Activated CD4-positive, alpha-beta T cell treated with anti-CD3 and anti-CD28 coated beads for 24 hours (primary cell): ENCODE data around the gene SMIM7.

Experiments used
- DNase-seq, 2 donors: peaks; one replicate each; pipeline ENCODE4 v3.0.0-alpha.2; 2020; ENCODE audit warnings: low read depth in 2 of 2

Gene SMIM7

DNA sequence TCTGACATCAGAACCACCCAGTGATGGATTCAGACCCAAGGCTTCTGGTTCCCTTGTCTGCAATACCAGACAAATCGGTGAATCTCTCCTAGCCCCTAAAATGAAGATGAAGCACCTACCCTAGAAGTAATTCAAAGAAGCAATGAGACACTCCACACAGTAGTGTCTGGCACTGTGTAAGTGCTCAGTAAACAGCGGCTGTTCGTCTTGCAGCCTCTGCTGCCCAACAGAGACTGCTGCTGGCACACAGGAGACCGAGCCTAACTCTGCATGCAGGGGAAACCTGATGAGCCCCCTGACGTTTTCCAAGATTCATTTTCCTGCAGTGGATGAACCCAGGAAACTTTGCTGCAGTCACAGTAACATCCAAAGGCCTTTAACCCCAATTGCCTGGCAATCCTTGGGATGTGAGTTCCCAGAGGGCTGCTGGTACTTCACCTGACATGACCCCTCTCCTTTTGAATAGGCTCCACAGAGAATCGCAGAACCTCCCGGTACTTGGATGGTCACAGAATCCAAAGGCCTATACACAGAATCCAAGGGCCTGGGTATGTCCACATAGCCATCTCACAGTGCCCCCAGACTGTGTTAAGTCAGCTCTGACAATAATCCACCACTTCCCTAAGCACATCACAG is 38.7 kb downstream of the SMIM7 start:
- DNase-seq, result no peak

DNA sequence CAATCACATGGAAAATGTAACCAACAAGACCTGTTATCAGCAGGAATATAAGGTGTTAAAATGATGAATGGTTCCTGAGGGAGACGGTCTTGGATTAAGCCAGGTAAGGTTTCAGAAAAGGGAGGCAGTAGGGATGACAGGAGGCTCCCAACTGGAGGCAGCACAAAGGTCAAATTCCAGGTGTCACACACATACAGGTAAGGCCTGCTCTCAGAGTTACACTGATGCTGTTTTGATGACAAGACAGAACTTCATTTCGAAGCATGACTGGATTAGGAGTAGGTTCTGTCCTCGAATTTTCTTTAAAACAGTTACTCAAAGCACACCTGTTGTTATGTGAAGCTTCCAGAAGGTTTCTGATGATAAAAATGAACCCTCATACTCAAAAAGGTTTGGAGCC is 39.4 kb downstream of the SMIM7 start:
- DNase-seq, result no peak

DNA sequence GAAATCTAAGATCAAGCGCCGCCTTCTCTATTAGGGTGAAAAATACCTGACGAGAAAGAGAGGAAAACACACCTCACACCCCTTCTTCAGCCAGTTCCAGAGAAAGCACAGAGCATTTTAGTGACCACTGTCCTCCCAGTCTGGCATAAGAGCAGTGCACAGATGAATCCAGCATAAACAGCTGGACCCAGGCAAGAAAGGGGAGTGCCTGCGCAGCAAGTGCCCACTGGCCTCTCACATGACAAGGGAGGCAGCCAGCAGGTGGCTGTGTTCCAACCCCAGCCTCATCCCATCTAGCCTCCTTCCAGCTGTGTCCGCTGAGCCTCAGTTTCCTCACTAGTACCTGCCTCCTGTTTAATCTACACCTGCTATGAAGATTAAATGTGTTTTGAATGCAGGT is 39.9 kb downstream of the SMIM7 start:
- no peak for DNase-seq

DNA sequence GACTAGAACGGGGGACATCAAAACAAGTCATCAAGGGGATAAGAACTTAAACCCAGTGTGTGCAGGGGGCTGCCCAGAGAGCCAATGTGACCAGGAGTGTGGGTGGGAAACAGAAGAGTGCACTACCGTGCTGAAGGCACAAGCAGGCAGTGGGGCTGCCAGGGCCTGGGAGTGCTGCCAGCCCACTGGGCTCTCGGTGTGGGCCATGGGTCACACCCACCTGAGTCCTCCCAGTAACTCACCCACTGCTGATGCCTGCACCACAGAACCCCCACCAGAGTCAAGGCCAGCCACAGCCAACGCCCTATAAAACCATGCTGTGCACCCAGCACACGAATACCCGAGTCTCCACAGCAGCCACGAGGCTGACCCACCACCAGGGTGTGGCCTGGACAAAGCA is 40.5 kb downstream of the SMIM7 start:
- no peak for DNase-seq

DNA sequence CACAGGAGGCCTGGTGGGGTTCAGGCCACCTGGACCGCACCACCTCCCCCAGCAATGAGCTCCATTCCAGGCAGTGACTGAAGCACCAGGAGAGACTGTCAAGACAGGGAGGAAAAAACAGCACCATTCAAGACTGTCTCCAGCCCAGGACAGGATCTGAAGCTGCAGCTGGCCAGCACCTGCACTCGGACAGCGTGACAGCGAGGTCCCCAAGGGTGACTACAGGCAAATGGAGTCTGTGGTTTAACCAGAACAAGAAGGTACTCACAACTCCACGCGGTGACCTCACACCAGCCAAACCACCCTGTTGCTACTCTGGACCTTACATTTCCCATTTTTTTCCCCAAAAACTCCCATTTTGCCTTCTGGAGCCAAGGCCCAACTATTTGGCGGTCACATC is 41.7 kb downstream of the SMIM7 start:
- no peak for DNase-seq

DNA sequence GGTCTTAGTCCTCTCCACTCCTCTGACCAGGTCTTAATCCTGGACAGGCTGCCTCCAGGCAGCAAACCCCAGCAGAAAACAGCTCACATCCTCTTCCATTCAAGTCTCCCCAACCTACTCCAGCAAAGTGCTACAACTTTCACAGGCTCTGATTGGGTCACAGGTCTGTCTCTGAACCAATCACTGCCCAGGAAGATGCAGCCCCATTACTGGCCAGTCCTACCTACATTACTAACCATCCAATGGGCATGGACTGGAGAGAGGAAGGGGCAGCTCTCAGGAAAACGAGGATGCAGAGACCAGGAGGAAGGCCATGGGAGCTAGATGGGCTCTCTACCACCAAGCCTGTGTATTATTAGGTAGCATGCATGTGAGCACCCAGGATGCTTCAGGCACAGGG is 44.1 kb downstream of the SMIM7 start:
- no peak for DNase-seq

DNA sequence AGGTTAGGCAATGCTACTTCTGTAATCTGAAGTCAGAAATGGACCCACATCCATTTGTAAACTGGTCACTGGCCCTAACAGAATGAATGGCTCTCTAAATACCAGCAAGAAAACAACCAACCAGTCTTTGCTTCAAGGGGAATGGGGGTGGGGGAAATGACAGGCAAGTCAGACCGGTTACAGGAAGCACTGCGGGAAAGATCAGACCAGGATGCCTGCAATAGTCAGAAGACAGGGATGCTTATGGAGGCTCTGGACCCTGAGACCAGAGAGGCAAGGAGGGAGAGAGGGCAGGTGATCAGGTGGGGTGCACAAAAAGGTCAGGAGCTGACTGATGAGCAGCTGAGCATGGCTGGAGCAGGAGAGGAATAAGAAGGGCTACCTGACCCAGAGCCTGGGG is 45.0 kb downstream of the SMIM7 start:
- DNase-seq, result no peak

DNA sequence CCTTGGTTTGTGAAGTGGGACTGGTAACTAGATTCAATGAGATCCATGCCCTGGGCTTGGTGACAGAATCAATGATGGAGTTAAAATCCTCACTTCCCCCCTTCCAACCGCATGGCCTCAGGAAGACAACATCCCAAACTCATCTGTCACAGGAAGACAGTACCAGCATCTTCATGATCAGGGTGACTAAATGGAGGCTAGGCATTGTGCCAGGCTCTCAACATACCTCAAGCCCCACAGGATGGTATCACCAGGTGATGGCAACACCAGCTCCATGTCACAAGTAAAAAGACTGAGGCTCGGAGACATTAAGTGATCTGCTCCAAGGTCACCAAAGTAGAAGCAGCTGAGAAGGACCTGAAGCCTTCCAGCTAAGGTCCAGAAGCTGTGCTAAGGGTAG is 46.1 kb downstream of the SMIM7 start:
- no peak for DNase-seq

DNA sequence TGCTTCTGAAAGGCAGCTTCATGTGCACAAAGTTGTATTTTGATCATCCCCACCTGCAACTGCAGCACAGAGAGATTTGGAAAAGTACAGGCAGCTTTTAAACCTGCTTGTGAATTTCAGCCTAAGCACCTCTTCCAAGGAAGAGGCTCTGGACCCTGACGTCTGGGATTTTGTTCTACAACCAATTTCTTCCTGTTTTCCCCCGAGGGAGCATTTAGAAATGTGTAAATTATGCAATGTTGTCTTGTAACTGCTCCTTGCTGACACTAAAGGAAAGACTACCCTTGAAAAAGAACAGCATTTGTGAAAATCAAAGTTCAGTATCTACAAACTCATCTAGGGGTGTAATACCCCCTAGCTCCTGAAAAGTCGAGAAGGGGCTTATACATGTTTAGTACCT is 47.3 kb downstream of the SMIM7 start:
- no peak for DNase-seq

DNA sequence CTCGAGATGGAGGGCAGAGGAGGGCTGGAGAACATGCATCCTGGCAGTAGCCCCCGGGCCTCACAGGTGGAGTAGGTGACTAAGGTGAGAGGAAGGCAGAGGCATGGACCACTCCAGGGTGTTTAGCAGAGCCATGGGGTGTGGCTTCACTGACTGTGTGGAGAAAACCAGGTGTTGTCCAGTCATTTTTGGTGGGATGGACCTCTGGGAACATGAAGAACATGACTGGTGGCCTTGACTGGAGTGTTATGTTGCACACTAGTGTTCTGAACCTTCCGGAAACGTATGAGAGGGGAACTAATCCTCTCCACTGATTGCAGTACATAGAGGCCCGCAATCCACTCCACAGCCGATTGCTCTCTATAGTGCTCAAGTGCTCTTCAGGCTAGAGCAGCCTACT is 48.8 kb downstream of the SMIM7 start:
- DNase-seq, result no peak

DNA sequence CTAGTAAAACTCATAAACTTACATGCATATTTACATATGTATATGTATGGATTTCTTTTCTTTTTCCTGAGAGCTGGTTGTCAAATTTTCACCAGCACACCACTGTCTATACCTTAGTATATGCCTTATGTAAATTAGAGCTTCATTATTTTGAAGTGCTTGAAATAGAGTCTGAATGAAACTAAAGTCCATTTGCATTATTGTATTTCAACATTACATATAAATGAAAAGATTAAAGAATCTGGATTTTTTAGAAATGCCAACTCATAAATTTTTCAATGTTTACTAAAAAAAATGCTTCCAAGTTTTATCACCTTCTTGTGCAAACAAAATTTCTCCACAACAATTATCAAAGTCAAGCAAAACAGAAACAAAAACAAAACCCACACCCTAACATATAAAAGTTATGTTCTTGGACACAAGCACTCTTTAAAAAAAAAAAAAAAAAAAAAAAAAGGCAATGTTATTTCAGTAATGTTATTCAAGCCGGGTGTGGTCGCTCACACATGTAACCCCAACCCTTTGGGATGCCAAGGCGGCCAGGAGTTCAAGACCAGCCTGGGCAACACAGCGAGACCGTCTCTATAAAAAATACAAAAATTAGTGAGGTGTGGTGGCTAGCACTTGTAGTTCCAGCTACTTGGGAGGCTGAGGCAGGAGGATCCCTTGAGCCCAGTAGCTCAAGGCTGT is 50.3 kb downstream of the SMIM7 start:
- no peak for DNase-seq

DNA sequence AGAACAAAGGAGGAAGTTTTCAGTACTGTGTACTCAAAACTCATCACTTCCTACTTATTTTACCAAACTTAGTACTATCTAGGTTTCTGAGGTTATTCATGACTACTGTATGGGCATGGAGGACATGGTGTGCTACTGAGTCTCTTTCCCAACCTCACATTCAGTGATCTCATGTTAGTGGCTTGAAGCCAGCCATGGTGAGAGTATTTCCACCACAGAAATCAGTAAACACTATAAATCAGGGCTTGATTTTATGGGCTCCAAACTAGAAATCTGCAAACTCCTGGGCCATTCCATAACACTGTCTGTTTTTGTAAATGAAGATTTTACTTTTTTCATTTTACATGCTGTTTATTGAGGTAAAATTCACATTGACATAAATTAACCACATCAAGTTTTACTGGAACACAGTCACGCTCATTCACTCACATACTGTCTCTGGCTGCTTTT is 51.6 kb downstream of the SMIM7 start:
- DNase-seq, result no peak

DNA sequence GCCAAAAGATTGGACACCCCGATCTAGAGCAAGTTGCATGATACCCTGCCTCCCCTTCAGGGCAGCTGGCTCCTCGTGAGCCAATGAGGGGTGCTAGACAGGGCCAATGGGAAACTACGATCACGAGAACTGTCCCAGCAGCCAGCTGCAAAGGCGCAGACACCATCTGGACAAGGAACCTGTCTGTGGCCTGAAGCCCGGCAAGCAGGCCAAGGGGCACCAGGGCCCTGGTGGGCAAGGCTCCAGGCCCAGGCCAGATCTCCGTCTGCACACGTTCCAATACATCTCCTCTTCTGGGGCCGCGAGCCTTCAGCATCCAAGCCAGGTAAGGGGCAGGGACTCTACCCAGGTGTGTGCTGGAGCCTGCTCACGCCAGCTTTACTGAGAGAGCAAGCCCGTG is 52.1 kb downstream of the SMIM7 start:
- no peak for DNase-seq

DNA sequence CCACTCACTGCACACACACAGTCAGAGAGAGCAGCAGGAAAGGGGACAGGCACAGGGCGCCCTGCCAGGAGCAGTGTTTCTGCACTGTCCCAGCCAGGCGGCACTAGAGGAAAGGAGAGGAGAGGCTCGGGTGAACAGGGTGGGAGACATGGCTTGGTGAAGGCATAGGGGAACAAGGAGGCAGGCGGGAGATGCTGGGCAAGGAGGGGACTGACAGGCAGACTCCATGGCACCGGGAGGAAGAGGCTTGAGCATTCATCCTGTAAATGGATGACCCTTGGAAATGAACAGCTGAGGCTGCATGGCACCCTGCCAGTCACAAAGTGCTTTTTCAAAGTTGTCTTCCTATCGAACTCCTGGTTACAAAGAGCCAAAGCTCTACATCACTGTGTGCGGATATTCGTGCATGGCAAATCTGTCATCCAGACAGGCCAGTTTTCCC is 54.4 kb downstream of the SMIM7 start:
- no peak for DNase-seq

DNA sequence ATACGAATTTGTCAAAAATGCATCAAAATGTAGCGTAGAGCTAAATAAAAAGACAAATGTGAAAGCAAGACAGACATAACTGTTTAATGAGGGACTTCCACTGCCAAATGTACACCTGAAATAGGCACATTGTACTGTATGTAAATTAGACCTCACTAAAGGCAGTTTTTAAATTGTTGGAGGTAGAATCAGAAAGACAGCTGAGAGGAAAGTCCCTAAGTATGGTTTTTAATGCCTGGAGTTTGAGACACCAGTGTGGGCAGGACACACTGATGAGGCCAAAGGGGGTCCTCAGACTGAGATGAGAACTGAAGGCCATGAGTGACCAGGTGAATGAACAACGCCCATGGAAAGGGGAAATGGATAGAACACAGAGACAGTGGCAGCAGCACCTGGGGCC is 54.8 kb downstream of the SMIM7 start:
- no peak for DNase-seq

DNA sequence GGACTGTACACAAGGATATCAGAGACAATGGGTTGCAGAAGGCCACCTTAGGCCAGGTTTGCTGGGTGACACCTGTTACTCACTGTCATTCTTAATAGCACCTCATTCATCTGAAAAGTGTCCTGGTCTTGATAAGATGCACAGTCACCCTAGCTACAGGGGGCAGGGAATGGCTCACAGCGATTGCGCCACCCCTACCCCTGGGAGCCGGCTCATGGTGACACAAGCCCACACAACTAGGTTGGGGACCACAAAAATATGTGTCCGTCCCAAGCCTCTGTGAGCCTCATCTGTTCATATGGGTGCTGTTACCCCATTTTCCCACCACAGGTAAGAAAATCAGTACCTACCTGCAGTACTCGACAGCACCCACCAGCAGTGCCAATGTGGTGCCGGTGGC is 55.3 kb downstream of the SMIM7 start:
- no peak for DNase-seq

DNA sequence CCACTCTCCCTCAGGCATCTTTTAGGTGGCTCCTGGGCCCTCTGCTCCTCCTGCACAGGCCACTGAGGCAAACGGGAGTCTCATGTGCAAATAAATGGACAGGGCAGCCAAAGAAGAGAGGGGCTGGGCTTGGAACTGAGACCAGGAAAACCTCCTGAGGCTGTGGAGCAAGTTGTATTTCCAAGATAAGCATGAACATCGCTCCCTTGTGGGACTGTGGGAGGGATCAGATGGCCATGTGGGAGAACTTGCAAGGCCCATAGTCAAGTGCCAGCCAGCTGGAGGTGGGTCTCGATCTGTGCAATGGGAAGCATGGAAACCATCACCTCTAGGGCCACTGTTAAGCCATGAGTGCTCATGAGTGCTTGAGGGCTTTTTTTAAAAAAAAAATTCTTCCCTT is 56.9 kb downstream of the SMIM7 start:
- no peak for DNase-seq

DNA sequence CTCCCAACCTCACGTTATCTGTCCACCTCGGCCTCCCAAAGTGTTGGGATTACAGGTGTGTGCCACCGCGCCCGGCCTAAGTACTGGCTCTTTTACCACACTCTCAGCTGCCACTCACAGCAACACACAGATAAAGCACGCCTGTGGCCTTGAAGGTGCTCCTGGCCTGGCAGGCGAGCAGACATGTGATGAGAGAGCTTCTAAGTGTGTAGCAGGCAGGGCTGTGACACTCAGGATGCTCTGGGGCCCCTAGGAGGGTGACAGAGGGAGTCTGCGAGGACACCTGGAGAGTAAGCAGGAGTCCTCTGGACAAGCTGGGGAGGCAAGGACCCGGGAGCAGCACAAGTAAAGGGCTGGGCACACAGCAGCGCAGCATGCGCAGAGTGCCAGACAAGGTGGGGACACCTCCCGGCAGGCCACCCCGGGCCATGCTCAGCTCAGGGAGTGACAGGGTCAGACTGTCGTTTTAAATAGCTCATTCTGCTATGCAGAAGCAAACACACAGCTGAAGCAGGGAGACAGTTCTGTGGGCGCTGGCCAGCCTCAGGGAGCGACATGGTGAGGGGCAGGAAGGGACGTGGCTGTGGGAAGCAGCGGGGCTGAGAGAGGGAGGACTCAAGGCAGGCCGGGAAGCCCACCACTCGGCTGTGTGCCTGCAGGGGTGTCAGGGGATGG is 58.4 kb downstream of the SMIM7 start:
- DNase-seq, result no peak

DNA sequence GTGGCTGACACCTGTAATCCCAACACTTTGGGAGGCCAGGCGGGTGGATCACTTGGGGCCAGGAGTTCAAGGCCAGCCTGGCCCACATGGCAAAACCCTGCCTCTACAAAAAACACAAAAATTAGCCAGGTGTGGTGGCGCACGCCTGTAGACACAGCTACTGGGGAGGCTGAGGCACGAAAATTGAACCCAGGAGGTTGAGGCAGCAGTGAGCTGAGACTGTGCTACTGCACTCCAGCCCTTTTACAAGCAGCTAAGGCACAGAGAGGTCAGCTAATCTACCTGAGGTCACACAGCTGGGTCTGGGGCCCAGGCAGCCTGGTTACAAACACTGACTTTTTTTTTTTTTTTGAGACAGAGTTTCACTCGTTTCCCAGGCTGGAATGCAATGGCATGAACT is 59.1 kb downstream of the SMIM7 start:
- DNase-seq, result no peak

DNA sequence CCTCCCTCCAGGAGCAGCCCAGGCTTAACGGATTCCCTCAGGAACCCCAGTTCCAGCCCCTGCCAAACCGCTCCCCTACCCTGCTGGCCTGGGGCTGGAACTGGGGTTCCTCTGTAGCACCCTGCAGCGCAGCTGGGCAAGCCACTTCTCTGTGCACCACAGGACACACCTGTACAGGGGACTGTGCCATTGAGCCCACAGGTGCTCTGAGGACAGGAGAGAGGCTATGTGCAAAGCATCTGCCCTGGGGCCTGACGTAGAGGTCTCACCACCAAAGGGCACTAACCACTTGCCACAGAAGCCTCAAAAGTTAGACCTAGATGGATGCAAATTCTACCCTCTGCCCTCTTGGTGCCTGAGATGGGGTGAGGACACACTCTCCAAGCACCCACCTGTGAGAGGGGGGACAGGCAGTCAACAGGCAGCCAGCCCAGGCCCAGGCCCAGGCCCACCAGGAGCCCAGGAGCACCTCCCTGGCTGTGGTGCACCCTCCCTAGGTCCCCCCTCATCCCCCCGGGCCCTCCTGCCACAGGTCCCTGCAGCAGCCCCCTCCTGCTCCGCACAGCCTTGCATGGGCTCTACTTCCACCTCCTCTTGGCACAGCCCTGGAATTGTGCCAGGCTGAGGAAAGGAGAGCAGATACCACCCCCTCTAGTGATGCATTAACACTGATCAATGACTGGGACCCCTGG is 60.1 kb downstream of the SMIM7 start:
- no peak for DNase-seq

DNA sequence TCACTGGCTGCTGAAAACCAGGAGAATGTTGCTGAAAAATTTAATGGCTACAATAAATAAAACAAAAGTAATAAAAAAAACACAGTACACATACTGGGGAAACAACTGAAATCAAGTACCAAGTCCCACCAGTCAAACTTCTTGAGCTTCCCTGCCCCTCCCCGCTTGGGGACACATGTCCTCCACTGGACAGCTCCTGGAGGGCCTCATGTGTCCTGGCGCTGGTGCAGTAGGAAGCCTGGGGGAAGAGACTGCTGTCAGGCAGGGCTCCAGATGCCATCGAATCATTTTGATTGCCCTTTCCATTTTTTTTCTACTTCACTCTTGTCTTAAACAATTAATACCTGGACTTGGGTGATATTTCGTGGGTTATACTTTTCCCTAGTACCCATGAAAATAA is 61.1 kb downstream of the SMIM7 start:
- no peak for DNase-seq

DNA sequence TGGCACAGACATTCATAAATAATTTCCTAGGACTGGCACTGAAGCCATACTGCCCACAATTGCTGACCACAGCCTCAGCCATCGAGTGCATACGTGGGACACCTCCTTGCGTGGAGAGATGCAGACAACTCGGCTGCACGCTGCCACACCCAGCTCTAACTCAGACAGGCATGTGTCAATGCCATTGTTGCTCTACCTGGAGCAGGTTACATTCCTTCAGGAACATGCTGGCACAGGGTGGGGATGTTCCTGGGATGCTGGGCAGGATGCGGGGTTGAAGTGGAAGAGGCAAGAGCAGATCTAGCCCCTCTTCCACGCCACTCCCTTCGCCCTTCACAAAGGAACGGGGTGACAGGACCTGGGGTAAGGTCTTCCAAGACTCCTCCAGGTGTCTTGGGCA is 63.5 kb downstream of the SMIM7 start:
- DNase-seq, result no peak
